Esophagus muscularis mucosa (tissue), 4 donors: Measurements from ENCODE around the gene GNG4. TPM values are rescaled to one million over a fixed set of nuclear protein-coding genes. Genes with fewer than 3 reads are reported as not detected.
"Not testable (repeated sequence)": the region's sequence is repeated elsewhere in the genome, so short reads cannot be mapped to it uniquely, and the experiment has no call there.

Experiments used
- DNase-seq: peaks from one replicate; pipeline ENCODE4 v3.0.0-alpha.2; 2017; ENCODE audit errors: extremely low spot score
- H3K27ac ChIP-seq, 4 donors: fragments of 200-600 bp; sonication (generic); replicated peaks in 1 of 4; 1 replicate in 3 of 4; 2 replicates in 1 of 4; pipeline ENCODE4 v1.5.1; 2016 to 2019; ENCODE audit warnings: mild to moderate bottlenecking in 1 of 4
- H3K27me3 ChIP-seq, 4 donors: fragments of 200-600 bp; sonication (generic); one replicate each; pipeline versions ENCODE4 v1.5.1 to v1.6.0; 2016 to 2019
- H3K36me3 ChIP-seq, 4 donors: fragments of 200-600 bp; sonication (generic); one replicate each; pipeline ENCODE4 v1.5.1; 2016 to 2019
- H3K4me1 ChIP-seq, 4 donors: fragments of 200-600 bp; sonication (generic); one replicate each; pipeline ENCODE4 v1.5.1; 2016 to 2019
- H3K4me3 ChIP-seq, 4 donors: fragments of 200-600 bp; sonication (generic); 1 replicate in 2 of 4; 2 replicates in 2 of 4; pipeline ENCODE4 v1.5.1; 2016 to 2019; ENCODE audit warnings: mild to moderate bottlenecking in 4 of 4, moderate library complexity in 1 of 4
- H3K9me3 ChIP-seq, 4 donors: fragments of 200-600 bp; sonication (generic); 1 replicate in 3 of 4; 2 replicates in 1 of 4; pipeline ENCODE4 v1.5.1; 2016 to 2019
- CTCF ChIP-seq, 3 experiments: fragments of 200-600 bp in 2 of 3; fragments of 450-650 bp in 1 of 3; sonication (generic) in 2 of 3; IDR thresholded peaks; one replicate each; pipeline ENCODE4 v1.5.1; 2017 to 2019; ENCODE audit warnings: antibody characterized with exemption in 3 of 3, mild to moderate bottlenecking in 2 of 3, moderate library complexity in 1 of 3
- EP300 ChIP-seq: sonication (generic); formaldehyde crosslinking; IDR thresholded peaks from one replicate; pipeline ENCODE4 v1.6.1; 2017; ENCODE audit warnings: antibody characterized with exemption
- POLR2A ChIP-seq: fragments of 450-650 bp; IDR thresholded peaks from one replicate; pipeline ENCODE4 v1.6.1; 2017; ENCODE audit warnings: antibody characterized with exemption, moderate library complexity, mild to moderate bottlenecking, low read depth
- POLR2AphosphoS5 ChIP-seq, 2 donors: sonication (generic); formaldehyde crosslinking; IDR thresholded peaks; one replicate each; pipeline ENCODE4 v1.6.1; 2017; ENCODE audit warnings: antibody characterized with exemption in 2 of 2
- WGBS: methylation state at CpG from one replicate; pipeline ENCODE4 v1.1.5; 2018; 5-methylcytosine and 5-hydroxymethylcytosine counted together
- intact Hi-C: fragments of 100-400 bp; cut with DNase I; formaldehyde crosslinking; loops from one replicate; pipeline ENCODE4 v1.15.1; 2023
- total RNA-seq, 4 donors: library from RNA; depleted of rRNA; stranded (reverse); fragments of >200 nt; gene quantifications; one replicate each; pipeline versions ENCODE4 v1.1.0 to v1.2.1, GENCODE V29; 2016

GNG4 gene
- total RNA-seq, 4 donors from 2014 or later: 0.42 to 1.5 (median 0.76) TPM

- Histone ChIP-seq H3K36me3 (no peaks in the 10 kb centered on the region), H3K4me3 (no peak overlapping the region), H3K9me3 (no peaks in the 10 kb centered on the region), H3K4me1 (no peaks in the 10 kb centered on the region), H3K27me3 (peaks cover 0 to 15% (median 0%) of the 10 kb centered on the region in 4 donors), H3K27ac (no peak overlapping the region)
- 89% methylated on average over 3 of the region's 3 CpGs for WGBS
- intact Hi-C loops: no loop called here
- TF ChIP-seq POLR2AphosphoS5 (IDR thresholded peaks at IDR 0.05) (no peak), POLR2A (no peak), CTCF (IDR thresholded peaks at IDR 0.05) (no peak), EP300 (no peak)
- DNase-seq: no peak
Observed at GRCh38 chr1:235625340-235625739, 24.2 kb downstream of the GNG4 start.

- 44% methylated on average over 8 of the region's 8 CpGs for WGBS
- no peak for DNase-seq
- no peaks in the 10 kb centered on the region for H3K9me3 ChIP-seq
- no peaks in the 10 kb centered on the region for H3K4me1 ChIP-seq
- H3K27me3 ChIP-seq: peaks cover 0 to 15% (median 0%) of the 10 kb centered on the region in 4 donors
- H3K4me3 ChIP-seq: no peak overlapping the region
- intact Hi-C loops: no loop called here
- no peak overlapping the region for H3K27ac ChIP-seq
- TF ChIP-seq EP300 (no peak), POLR2AphosphoS5 (IDR thresholded peaks at IDR 0.05) (no peak), POLR2A (no peak), CTCF (IDR thresholded peaks at IDR 0.05) (no peak)
- no peaks in the 10 kb centered on the region for H3K36me3 ChIP-seq
Observed at GRCh38 chr1:235624721-235625333, 24.8 kb downstream of the GNG4 start.

GRCh38 chr1:235622936-235623779 is 26.4 kb downstream of the GNG4 start:
- H3K27ac ChIP-seq: no peak overlapping the region
- no peaks in the 10 kb centered on the region for H3K4me1 ChIP-seq
- H3K9me3 ChIP-seq: no peaks in the 10 kb centered on the region
- H3K27me3 ChIP-seq: peaks cover 0 to 15% (median 0%) of the 10 kb centered on the region in 4 donors
- 78% methylated on average over 18 of the region's 18 CpGs for WGBS
- H3K36me3 ChIP-seq: no peaks in the 10 kb centered on the region
- no peak overlapping the region for H3K4me3 ChIP-seq
- no peak for DNase-seq
- intact Hi-C loops: no loop called here
- TF ChIP-seq POLR2A (no peak), POLR2AphosphoS5 (IDR thresholded peaks at IDR 0.05) (no peak), EP300 (no peak), CTCF (IDR thresholded peaks at IDR 0.05) (no peak)

GRCh38 chr1:235619149-235619548 is 30.4 kb downstream of the GNG4 start:
- H3K4me1 ChIP-seq, H3K27me3 ChIP-seq, DNase-seq, H3K9me3 ChIP-seq, H3K36me3 ChIP-seq, intact Hi-C loops, H3K4me3 ChIP-seq, H3K27ac ChIP-seq: not testable (repeated sequence)
- 76% methylated on average over 2 of the region's 2 CpGs for WGBS

- Histone ChIP-seq H3K36me3 (no peaks in the 10 kb centered on the region), H3K4me3 (no peak overlapping the region), H3K9me3 (no peaks in the 10 kb centered on the region), H3K4me1 (no peaks in the 10 kb centered on the region), H3K27me3 (no peaks in the 10 kb centered on the region), H3K27ac (no peak overlapping the region)
- TF ChIP-seq POLR2A (no peak), POLR2AphosphoS5 (IDR thresholded peaks at IDR 0.05) (no peak), CTCF (IDR thresholded peaks at IDR 0.05) (no peak), EP300 (no peak)
- intact Hi-C loops: no loop called here
- 86% methylated on average over 3 of the region's 3 CpGs for WGBS
- no peak for DNase-seq
Observed at GRCh38 chr1:235617808-235618207, 31.8 kb downstream of the GNG4 start.
